Transverse colon (tissue), 4 donors: ENCODE data around the gene CENPE. TPM values are rescaled to one million over a fixed set of nuclear protein-coding genes. Genes with fewer than 3 reads are reported as not detected.

Source experiments
- DNase-seq: peaks from one replicate; pipeline ENCODE4 v3.0.0-alpha.2; 2019
- H3K27ac ChIP-seq, 4 donors: fragments of 200-600 bp; sonication (generic); 2 replicates each; pipeline ENCODE4 v1.5.1; 2016 to 2018; ENCODE audit warnings: inconsistent platforms in 4 of 4
- H3K27me3 ChIP-seq: fragments of 200-600 bp; sonication (generic); 2 replicates; pipeline ENCODE4 v1.5.1; 2017; ENCODE audit warnings: inconsistent platforms
- H3K36me3 ChIP-seq, 4 donors: fragments of 200-600 bp; sonication (generic); 2 replicates each; pipeline ENCODE4 v1.5.1; 2017 to 2019; ENCODE audit warnings: inconsistent platforms in 4 of 4
- H3K4me1 ChIP-seq, 4 donors: fragments of 200-600 bp; sonication (generic); 2 replicates each; pipeline ENCODE4 v1.5.1; 2017 to 2020; ENCODE audit warnings: inconsistent platforms in 4 of 4
- H3K4me3 ChIP-seq, 4 donors: fragments of 200-600 bp; sonication (generic); 1 replicate in 1 of 4; 2 replicates in 3 of 4; pipeline versions ENCODE4 v1.5.1 to v1.6.1; 2017 to 2019; ENCODE audit warnings: inconsistent platforms in 4 of 4
- H3K9me3 ChIP-seq, 2 donors: fragments of 200-600 bp; sonication (generic); 2 replicates each; pipeline ENCODE4 v1.5.1; 2017 to 2019; ENCODE audit warnings: inconsistent platforms in 2 of 2
- CTCF ChIP-seq, 5 experiments: fragments of 200-600 bp in 3 of 5; fragments of 450-650 bp in 2 of 5; sonication (generic) in 3 of 5; IDR thresholded peaks; 1 replicate in 2 of 5; 2 replicates in 3 of 5; pipeline ENCODE4 v1.5.1; 2016 to 2017; ENCODE audit warnings: antibody characterized with exemption in 5 of 5, inconsistent platforms in 3 of 5, mild to moderate bottlenecking in 2 of 5, moderate library complexity in 1 of 5
- EP300 ChIP-seq: sonication (generic); formaldehyde crosslinking; IDR thresholded peaks from one replicate; pipeline ENCODE4 v1.6.1; 2017; ENCODE audit warnings: antibody characterized with exemption, low read depth
- POLR2A ChIP-seq: fragments of 450-650 bp; IDR thresholded peaks from one replicate; pipeline ENCODE4 v1.6.1; 2016; ENCODE audit warnings: antibody characterized with exemption, mild to moderate bottlenecking, moderate library complexity
- POLR2AphosphoS5 ChIP-seq, 3 donors: sonication (generic); formaldehyde crosslinking; IDR thresholded peaks; one replicate each; pipeline ENCODE4 v1.6.1; 2016; ENCODE audit warnings: antibody characterized with exemption in 3 of 3
- WGBS, 2 donors: methylation state at CpG; one replicate each; pipeline ENCODE4 v1.1.5; 2018; ENCODE audit warnings: low coverage in 1 of 2; 5-methylcytosine and 5-hydroxymethylcytosine counted together
- in situ Hi-C, 4 donors: fragments of 200-750 bp; cut with MboI; loops; one replicate each; pipeline versions ENCODE4 v1.15.0 to v1.15.1; 2017; ENCODE audit warnings: low sequenced_read_pairs in 3 of 4, low pct_ligation_motif_present in 1 of 4, low pct_unique_long_range_greater_than_20kb in 1 of 4
- intact Hi-C: fragments of 100-400 bp; cut with DNase I; formaldehyde crosslinking; loops from one replicate; pipeline ENCODE4 v1.15.1; 2023; ENCODE audit warnings: low total_unique reads
- total RNA-seq, 4 donors: library from RNA; depleted of rRNA; stranded (reverse); fragments of >200 nt; gene quantifications; one replicate each; pipeline ENCODE4 v1.1.0, GENCODE V29; 2016

The CENPE gene
- total RNA-seq, 4 donors from 2014 or later, result 1.1 to 3.5 (median 2.8) TPM; not detected in 1

GRCh38 chr4:103085555-103086196 lies 112.5 kb downstream of the CENPE start:
- Histone ChIP-seq H3K27ac (no peak overlapping the region), H3K9me3 (no peaks in the 10 kb centered on the region), H3K4me3 (no peak overlapping the region), H3K27me3 (no peaks in the 10 kb centered on the region), H3K4me1 (no peaks in the 10 kb centered on the region), H3K36me3 (peaks cover 0 to 28% (median 14%) of the 10 kb centered on the region in 4 donors)
- TF ChIP-seq POLR2A (no peak), EP300 (no peak), POLR2AphosphoS5 (IDR thresholded peaks at IDR 0.05) (no peak), CTCF (IDR thresholded peaks at IDR 0.05) (no peak)
- DNase-seq, result no peak
- intact Hi-C loops (no loop called here), in situ Hi-C loops (loop anchor here in 1 of 4 donors (10.0 kb wide), 1 partner anchor 461 kb away; no protein-coding TSS in a partner anchor)
- WGBS, 2 donors, result 96 to 98% methylated on average over 2 of the region's 2 CpGs

GRCh38 chr4:103079621-103080020 lies 118.5 kb downstream of the CENPE start:
- Histone ChIP-seq H3K27me3 (no peaks in the 10 kb centered on the region), H3K27ac (no peak overlapping the region), H3K4me1 (peaks cover 0 to 20% (median 9%) of the 10 kb centered on the region in 4 donors), H3K36me3 (peaks cover 0 to 7% (median 0%) of the 10 kb centered on the region in 4 donors), H3K9me3 (no peaks in the 10 kb centered on the region), H3K4me3 (no peak overlapping the region)
- 97 to 100% methylated on average over 1 of the region's 1 CpG for WGBS, 2 donors
- intact Hi-C loops, result loop anchor here (10.0 kb wide), 1 partner anchor 575 kb away; the partner anchor contains the start of gene NFKB1
- DNase-seq, result no peak
- in situ Hi-C loops, result loop anchor here in 1 of 4 donors (10.0 kb wide), 1 partner anchor 455 kb away; no protein-coding TSS in a partner anchor
- TF ChIP-seq EP300 (no peak), POLR2AphosphoS5 (IDR thresholded peaks at IDR 0.05) (no peak), CTCF (IDR thresholded peaks at IDR 0.05) (no peak), POLR2A (no peak)

GRCh38 chr4:103076747-103077347 lies 121.3 kb downstream of the CENPE start, which contains the start of gene SLC9B2:
Gene SLC9B2, minus strand, starts transcription at chr4:103076761. Its CDS starts 9,211 bp downstream, at chr4:103067550.
- no peak for DNase-seq
- no peaks in the 10 kb centered on the region for H3K27me3 ChIP-seq
- in situ Hi-C loops (no loop called here), intact Hi-C loops (loop anchor here (10.0 kb wide), 1 partner anchor 572 kb away; the partner anchor contains the start of gene NFKB1)
- H3K27ac ChIP-seq, result peak within 1 kb of the TSS; percentile 75 to 86 (median 85)
- TF ChIP-seq EP300 (no peak), CTCF (IDR thresholded peaks at IDR 0.05) (no peak), POLR2AphosphoS5 (IDR thresholded peaks at IDR 0.05) (no peak), POLR2A (no peak)
- peaks cover 0 to 1% (median 0%) of the 10 kb centered on the region in 4 donors for H3K36me3 ChIP-seq
- H3K4me3 ChIP-seq, result peak within 1 kb of the TSS; percentile 47 to 67 (median 62)
- H3K4me1 ChIP-seq, result peaks cover 0 to 21% (median 9%) of the 10 kb centered on the region in 4 donors
- no peaks in the 10 kb centered on the region for H3K9me3 ChIP-seq
- WGBS, 2 donors, result 21 to 55% methylated on average over 8 to 21 of the region's 21 CpGs
